SK-N-SH (cell line): ENCODE measurements around the gene PGLYRP3. TPM values are rescaled to one million over a fixed set of nuclear protein-coding genes. Genes with fewer than 3 reads are reported as not detected.

ENCODE experiments used
- CTCF ChIA-PET: fragments of 300-600, 350-600 bp; formaldehyde crosslinking; extraction: SDS; loops from one replicate; lab custom pipeline; 2021; lab: Yijun Ruan, JAX
- POLR2A ChIA-PET: fragments of 350-600 bp; sonication (Branson Sonifier 250); formaldehyde crosslinking; extraction: SDS; loops from one replicate; lab custom pipeline; 2020; ENCODE audit warnings: antibody characterized with exemption, inconsistent platforms; lab: Yijun Ruan, JAX
- DNase-seq: peaks from one replicate; pipeline ENCODE4 v3.0.0; 2012
- H2AFZ ChIP-seq: fragments of 200-600 bp; sonication (generic); 2 replicates; pipeline ENCODE4 v1.8.1; 2016; ENCODE audit warnings: antibody characterized with exemption, mild to moderate bottlenecking, low read depth
- H3F3A ChIP-seq: fragments of 200-600 bp; sonication (generic); replicated peaks from 2 replicates; pipeline ENCODE3; 2016; ENCODE audit warnings: antibody characterized with exemption, mild to moderate bottlenecking; ENCODE audit not compliant: insufficient read depth
- H3K27ac ChIP-seq, 2 experiments: fragments of 200-500 bp in 1 of 2; fragments of 200-600 bp in 1 of 2; sonication (Bioruptor generic) in 1 of 2; sonication (generic), shearing (Covaris generic) in 1 of 2; 2 replicates each; pipeline versions ENCODE4 v1.5.1 to v1.6.1; 2014 to 2016; ENCODE audit warnings: low read depth in 2 of 2, inconsistent platforms in 1 of 2, low read length in 1 of 2, mild to moderate bottlenecking in 1 of 2, mixed read lengths in 1 of 2
- H3K27me3 ChIP-seq: fragments of 200-600 bp; sonication (generic), shearing (Covaris generic); 2 replicates; pipeline ENCODE4 v1.6.1; 2016; ENCODE audit warnings: mixed run types; ENCODE audit not compliant: insufficient read depth
- H3K36me3 ChIP-seq, 2 experiments: fragments of 200-500 bp in 1 of 2; fragments of 200-600 bp in 1 of 2; sonication (Bioruptor generic) in 1 of 2; sonication (generic) in 1 of 2; replicated peaks in 1 of 2; 2 replicates each; pipeline versions ENCODE3 to v1.5.1; 2014 to 2016; ENCODE audit warnings: low read length in 1 of 2, mild to moderate bottlenecking in 1 of 2; ENCODE audit not compliant: insufficient read depth in 2 of 2, control insufficient read depth in 1 of 2
- H3K4me1 ChIP-seq, 2 experiments: fragments of 200-500 bp in 1 of 2; fragments of 200-600 bp in 1 of 2; sonication (Bioruptor generic) in 1 of 2; sonication (generic), shearing (Covaris generic) in 1 of 2; 2 replicates each; pipeline versions ENCODE4 v1.5.1 to v1.6.1; 2014 to 2016; ENCODE audit warnings: low read depth in 1 of 2, low read length in 1 of 2, mixed run types in 1 of 2; ENCODE audit not compliant: insufficient read depth in 2 of 2, control insufficient read depth in 1 of 2
- H3K4me2 ChIP-seq: fragments of 200-600 bp; sonication (generic), shearing (Covaris generic); 2 replicates; pipeline ENCODE4 v1.6.1; 2017; ENCODE audit warnings: mixed run types
- H3K4me3 ChIP-seq, 2 experiments: fragments of 200-500 bp in 1 of 2; fragments of 200-600 bp in 1 of 2; sonication (Bioruptor generic) in 1 of 2; sonication (generic), shearing (Covaris generic) in 1 of 2; 2 replicates each; pipeline versions ENCODE4 v1.5.1 to v1.8.1; 2014 to 2016; ENCODE audit warnings: low read depth in 2 of 2, inconsistent platforms in 1 of 2, low read length in 1 of 2, mild to moderate bottlenecking in 1 of 2, mixed read lengths in 1 of 2, moderate library complexity in 1 of 2
- H3K79me2 ChIP-seq: fragments of 200-600 bp; sonication (generic); 2 replicates; pipeline ENCODE4 v1.8.1; 2017; ENCODE audit warnings: mild to moderate bottlenecking; ENCODE audit not compliant: insufficient read depth
- H3K9ac ChIP-seq: fragments of 200-600 bp; sonication (generic); 2 replicates; pipeline ENCODE4 v1.6.1; 2017; ENCODE audit warnings: mixed run types
- H3K9me2 ChIP-seq: fragments of 200-600 bp; sonication (generic); 2 replicates; pipeline ENCODE4 v1.6.1; 2017; ENCODE audit warnings: mixed run types
- H3K9me3 ChIP-seq: fragments of 200-600 bp; sonication (generic); 2 replicates; pipeline ENCODE4 v1.6.1; 2017; ENCODE audit warnings: mixed run types, mild to moderate bottlenecking, moderate library complexity
- H4K20me1 ChIP-seq: fragments of 200-600 bp; sonication (generic); 2 replicates; pipeline ENCODE4 v1.6.1; 2017; ENCODE audit warnings: mild to moderate bottlenecking, mixed run types; ENCODE audit not compliant: insufficient read depth
- CTCF ChIP-seq: fragments of 200-600 bp; sonication (generic); IDR thresholded peaks from 2 replicates; pipeline ENCODE4 v1.6.1; 2017; ENCODE audit warnings: antibody characterized with exemption, mild to moderate bottlenecking, moderate library complexity
- FOXM1 ChIP-seq: IDR thresholded peaks from 2 replicates; pipeline ENCODE4 v1.4.0; 2012; ENCODE audit warnings: low read depth, mild to moderate bottlenecking
- GATA2 ChIP-seq: sonication (generic); formaldehyde crosslinking; IDR thresholded peaks from 2 replicates; pipeline ENCODE4 v1.5.0; 2020; ENCODE audit warnings: mild to moderate bottlenecking, missing genetic modification reagents
- MEF2A ChIP-seq: IDR thresholded peaks from 2 replicates; pipeline ENCODE4 v1.4.0; 2012; ENCODE audit warnings: low read depth, borderline replicate concordance
- MXI1 ChIP-seq: IDR thresholded peaks from 2 replicates; pipeline ENCODE4 v1.6.1; 2012; ENCODE audit warnings: mild to moderate bottlenecking, low read depth, low read length, improper control_type of control experiment
- NFIC ChIP-seq: IDR thresholded peaks from 2 replicates; pipeline ENCODE4 v1.4.0; 2012; ENCODE audit warnings: borderline replicate concordance
- REST ChIP-seq: IDR thresholded peaks from 2 replicates; pipeline ENCODE4 v1.6.1; 2012; ENCODE audit warnings: mild to moderate bottlenecking, low read depth, low read length, moderate library complexity
- RFX5 ChIP-seq: IDR thresholded peaks from 2 replicates; pipeline ENCODE4 v1.6.1; 2012; ENCODE audit warnings: mild to moderate bottlenecking, improper control_type of control experiment, low read length
- SIN3A ChIP-seq: IDR thresholded peaks from 2 replicates; pipeline ENCODE4 v1.6.1; 2012; ENCODE audit warnings: low read depth, mild to moderate bottlenecking, low read length, moderate library complexity, borderline replicate concordance
- TAF1 ChIP-seq: IDR thresholded peaks from 2 replicates; pipeline ENCODE4 v1.6.1; 2012; ENCODE audit warnings: low read depth, mild to moderate bottlenecking, low read length, moderate library complexity, borderline replicate concordance
- ZBTB33 ChIP-seq: IDR thresholded peaks from 2 replicates; pipeline ENCODE4 v1.4.0; 2012; ENCODE audit warnings: low read depth, borderline replicate concordance
- WGBS: methylation state at CpG from one replicate; pipeline ENCODE4 v1.1.6; 2017; ENCODE audit warnings: low lambda C conversion rate; 5-methylcytosine and 5-hydroxymethylcytosine counted together
- polyA plus RNA-seq, 3 experiments: library from polyadenylated mRNA; depleted of rRNA; stranded (reverse); fragments of >200 nt; gene quantifications; 2 replicates each; pipeline ENCODE4 v1.2.3, GENCODE V29; 2012
- TF ChIP-seq, protein P1 (sequence below): fragments of 150-350 bp; IDR thresholded peaks from 2 replicates; pipeline ENCODE4 v1.6.1; 2017; ENCODE audit warnings: antibody characterized with exemption, low read length, low read depth, borderline replicate concordance
- TF ChIP-seq, protein P2 (sequence below): IDR thresholded peaks from 2 replicates; pipeline ENCODE4 v1.4.0; 2012; ENCODE audit warnings: low read depth
- TF ChIP-seq, protein P3 (sequence below): fragments of 150-350 bp; IDR thresholded peaks from 2 replicates; pipeline ENCODE4 v1.6.1; 2016; ENCODE audit warnings: mild to moderate bottlenecking, low read depth, low read length

The PGLYRP3 gene
- polyA plus RNA-seq, 1 of the 3 experiments (the other 2 are of a cell fraction), result not detected

- TF ChIP-seq CTCF, result no peak
- TF ChIP-seq GATA2 (CRISPR knock-in tag), result no peak
- TF ChIP-seq REST, result no peak
- TF ChIP-seq, all 33 proteins: peak for 0
These were observed 44.5 kb upstream of the PGLYRP3 start (continued) for GRCh38 chr1:153357076-153357852.

GRCh38 chr1:153356392-153357075 is 43.8 kb upstream of the PGLYRP3 start:
- Histone ChIP-seq H3K4me1 (no peaks in the 10 kb centered on the region), H3K4me2 (no peak overlapping the region), H3F3A (peaks cover 4% of the 10 kb centered on the region), H3K9ac (no peak overlapping the region), H4K20me1 (no peaks in the 10 kb centered on the region), H3K36me3 (no peaks in the 10 kb centered on the region), H3K4me3 (no peak overlapping the region), H3K79me2 (no peaks in the 10 kb centered on the region), H3K9me3 (no peaks in the 10 kb centered on the region), H3K27ac (no peak overlapping the region), H3K27me3 (peaks cover 58% of the 10 kb centered on the region), H3K9me2 (no peaks in the 10 kb centered on the region), H2AFZ (no peak overlapping the region)
- 26% methylated on average over 8 of the region's 8 CpGs for WGBS
- TF ChIP-seq, protein P1, sequence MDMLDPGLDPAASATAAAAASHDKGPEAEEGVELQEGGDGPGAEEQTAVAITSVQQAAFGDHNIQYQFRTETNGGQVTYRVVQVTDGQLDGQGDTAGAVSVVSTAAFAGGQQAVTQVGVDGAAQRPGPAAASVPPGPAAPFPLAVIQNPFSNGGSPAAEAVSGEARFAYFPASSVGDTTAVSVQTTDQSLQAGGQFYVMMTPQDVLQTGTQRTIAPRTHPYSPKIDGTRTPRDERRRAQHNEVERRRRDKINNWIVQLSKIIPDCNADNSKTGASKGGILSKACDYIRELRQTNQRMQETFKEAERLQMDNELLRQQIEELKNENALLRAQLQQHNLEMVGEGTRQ, result no peak
- TF ChIP-seq, protein P2, sequence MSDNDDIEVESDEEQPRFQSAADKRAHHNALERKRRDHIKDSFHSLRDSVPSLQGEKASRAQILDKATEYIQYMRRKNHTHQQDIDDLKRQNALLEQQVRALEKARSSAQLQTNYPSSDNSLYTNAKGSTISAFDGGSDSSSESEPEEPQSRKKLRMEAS, result no peak
- TF ChIP-seq SIN3A (no peak), FOXM1 (no peak), MXI1 (no peak), GATA2 (CRISPR knock-in tag) (no peak), ZBTB33 (no peak), MEF2A (no peak), RFX5 (no peak), NFIC (no peak), TAF1 (no peak)
- TF ChIP-seq, protein P3, sequence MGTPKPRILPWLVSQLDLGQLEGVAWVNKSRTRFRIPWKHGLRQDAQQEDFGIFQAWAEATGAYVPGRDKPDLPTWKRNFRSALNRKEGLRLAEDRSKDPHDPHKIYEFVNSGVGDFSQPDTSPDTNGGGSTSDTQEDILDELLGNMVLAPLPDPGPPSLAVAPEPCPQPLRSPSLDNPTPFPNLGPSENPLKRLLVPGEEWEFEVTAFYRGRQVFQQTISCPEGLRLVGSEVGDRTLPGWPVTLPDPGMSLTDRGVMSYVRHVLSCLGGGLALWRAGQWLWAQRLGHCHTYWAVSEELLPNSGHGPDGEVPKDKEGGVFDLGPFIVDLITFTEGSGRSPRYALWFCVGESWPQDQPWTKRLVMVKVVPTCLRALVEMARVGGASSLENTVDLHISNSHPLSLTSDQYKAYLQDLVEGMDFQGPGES, result no peak
- CTCF ChIA-PET, result interaction anchor here (1.2 to 11.7 kb wide), 3 partner anchors 13 to 143 kb away, joined by 4 to 336 read pairs (median 76); no protein-coding TSS in a partner anchor
- no peak for DNase-seq
- POLR2A ChIA-PET, result no interaction called here
